Measurements from ENCODE around the gene ELMOD1.

Gene ELMOD1

DNA sequence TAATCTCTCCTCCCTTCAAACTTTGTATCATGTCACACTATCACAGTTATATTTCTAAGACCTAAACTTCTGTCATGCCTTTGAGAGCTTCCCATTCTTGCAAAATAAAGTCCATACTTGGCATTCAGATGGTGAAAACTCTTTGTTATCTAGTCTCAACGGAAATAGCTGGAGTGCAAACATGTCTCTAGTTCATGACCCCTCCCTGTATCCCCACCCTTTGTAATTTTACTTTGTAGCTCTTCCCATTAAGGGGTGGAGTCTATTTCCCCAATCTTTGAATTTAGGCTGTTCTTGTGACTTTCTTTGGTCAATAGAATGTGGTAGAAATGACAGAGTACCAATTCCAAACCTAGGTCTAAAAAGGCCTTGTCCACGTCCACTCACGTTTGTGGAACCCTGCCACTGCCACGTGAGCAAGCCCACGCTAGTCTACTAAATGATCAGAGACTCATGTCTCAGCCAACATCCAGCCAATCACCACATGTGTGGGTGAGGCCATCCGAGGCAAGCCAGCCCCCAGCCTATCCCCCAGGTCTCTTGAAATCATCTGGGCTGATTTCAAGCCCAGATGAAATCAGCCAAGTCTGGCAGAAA is 97.5 kb downstream of the ELMOD1 start:
- DNase-seq (ENCODE audit: low read depth), result no peak

DNA sequence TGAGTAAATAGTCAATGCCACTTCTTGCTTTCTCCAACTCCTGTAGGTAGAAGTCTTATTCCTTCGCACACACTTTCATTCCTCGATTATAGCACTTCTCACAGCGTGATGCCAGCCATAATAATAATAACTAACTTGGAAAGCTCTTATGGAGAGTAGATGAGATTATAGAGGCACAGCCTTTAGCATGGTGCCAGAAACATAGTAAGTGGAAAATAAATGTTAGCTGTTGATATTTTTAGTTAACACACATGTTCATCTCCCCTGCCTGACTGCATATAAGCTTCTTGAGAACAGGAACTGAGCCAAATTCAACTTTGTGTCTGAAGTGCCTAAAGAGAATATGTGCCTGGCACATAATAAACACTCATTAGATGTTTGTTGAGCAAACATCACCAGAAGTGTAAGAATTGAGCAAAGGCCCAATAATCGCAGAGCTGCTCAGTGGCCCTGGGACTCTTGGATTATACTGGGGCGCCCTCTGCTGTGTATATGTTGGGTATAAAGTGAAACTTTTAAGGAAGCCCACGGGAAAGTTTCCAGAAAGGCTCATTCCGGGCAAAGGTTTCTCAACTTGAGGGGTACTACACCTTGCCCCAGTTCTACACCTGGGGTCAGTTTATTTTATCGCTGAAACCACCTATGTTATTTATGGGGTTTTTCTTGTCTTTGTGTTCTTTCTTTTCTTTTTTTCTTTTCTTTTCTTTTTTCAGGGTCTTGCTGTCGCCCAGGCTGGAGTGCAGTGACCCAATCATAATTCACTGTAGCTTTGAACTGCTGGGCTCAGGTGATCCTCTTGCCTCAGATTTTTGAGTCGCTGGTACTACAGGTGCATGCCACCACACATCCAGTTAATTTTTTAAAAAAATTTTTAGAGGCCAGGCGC is 98.6 kb downstream of the ELMOD1 start:
- no peak for DNase-seq (ENCODE audit: low read depth)

GRCh38 chr11:107691000-107691750 is 100.2 kb downstream of the ELMOD1 start:
- no peak for DNase-seq (ENCODE audit: low read depth)

GRCh38 chr11:107695446-107695845 is 104.5 kb downstream of the ELMOD1 start:
- peak; percentile 46 for DNase-seq (ENCODE audit: low read depth)

DNA sequence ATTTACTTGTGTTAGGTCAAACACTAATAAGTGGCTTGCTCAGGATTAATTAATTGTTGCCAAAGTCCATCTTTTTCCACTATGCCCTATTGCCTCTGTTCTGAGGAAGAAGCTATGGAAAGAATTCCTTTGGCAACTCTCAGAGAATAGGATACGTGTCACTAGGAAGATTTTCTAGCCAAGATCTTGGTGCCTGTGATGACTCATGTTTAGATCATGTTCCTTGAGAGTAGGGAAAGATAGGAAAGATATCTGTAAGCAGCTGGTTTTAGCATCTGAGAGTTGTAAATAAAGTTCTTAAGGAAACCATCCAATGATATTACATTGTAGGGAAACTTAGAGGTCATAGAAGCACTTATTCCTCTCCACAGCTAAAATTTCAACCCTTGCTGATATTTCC is 105.2 kb downstream of the ELMOD1 start:
- peak; percentile 96 for DNase-seq (ENCODE audit: low read depth)

DNA sequence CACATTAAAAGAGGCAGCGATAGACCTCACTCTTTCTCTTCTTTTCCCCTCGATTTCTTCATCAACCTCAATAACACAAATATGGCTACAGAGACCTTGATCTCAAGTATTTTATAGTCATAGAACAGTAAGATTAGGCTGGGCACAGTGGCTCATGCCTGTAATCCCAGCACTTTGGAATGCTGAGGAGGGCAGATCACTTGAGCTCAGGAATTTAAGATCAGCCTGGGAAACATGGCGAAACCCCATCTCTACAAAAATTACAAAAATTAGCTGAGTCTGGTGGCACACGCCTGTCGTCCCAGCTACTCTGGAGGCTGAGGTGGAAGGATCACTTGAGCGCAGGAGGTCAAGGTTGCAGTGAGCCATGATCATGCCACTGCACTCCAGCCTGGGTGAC is 106.3 kb downstream of the ELMOD1 start:
- DNase-seq (ENCODE audit: low read depth), result no peak

- no peak for DNase-seq (ENCODE audit: low read depth)
Measured at GRCh38 chr11:107699371-107700285, 108.7 kb downstream of the ELMOD1 start.

DNA sequence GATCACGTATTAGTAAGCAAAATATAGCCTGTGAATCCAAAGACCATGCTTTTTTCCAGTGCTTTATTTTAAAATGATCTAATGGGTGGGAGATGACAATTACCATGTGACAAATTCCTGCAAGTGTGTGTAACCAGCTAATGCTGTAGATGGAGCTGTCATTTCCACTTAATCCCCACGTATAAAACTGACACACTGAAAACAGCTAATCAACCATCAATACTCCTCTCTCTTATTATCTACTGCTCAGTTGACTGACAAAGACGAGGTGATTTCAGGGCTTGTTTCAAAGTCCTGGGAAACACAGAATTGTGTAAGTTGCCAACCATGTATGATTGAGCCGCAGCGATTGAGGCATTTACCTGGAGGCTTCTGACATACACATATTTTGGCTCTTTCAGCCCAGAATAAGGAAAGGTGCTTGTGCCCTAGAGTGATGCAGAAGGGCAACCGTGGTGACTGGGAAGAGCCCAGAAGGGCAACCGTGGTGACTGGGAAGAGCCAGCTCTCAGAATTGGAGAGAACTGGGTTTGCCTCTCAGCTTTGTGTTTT is 111.2 kb downstream of the ELMOD1 start:
- DNase-seq (ENCODE audit: low read depth), result no peak

GRCh38 chr11:107702723-107703122 is 111.8 kb downstream of the ELMOD1 start:
- no peak for DNase-seq (ENCODE audit: low read depth)

DNA sequence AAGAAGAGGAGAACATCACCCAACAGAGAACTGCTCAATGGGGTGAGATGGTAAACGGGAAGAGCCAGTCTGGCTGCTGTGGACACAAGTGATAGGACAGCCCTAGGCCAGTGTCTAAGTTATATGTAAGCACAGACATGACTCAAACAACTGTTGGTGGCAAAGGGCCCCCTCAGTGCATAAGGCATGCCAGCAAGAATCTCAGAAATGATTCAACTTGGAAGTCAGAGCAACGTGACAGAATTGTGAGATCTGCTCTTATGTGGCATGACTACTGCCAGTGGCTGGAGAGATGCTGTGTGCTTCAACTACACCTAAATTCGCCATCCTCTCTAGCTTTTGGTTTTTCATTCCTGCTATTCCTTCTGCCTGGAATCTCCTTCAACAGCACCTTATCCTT is 113.5 kb downstream of the ELMOD1 start:
- peak; percentile 25 for DNase-seq (ENCODE audit: low read depth)

- peak; percentile 84 for DNase-seq (ENCODE audit: low read depth)
Measured at GRCh38 chr11:107705027-107705426, 114.1 kb downstream of the ELMOD1 start.

- no peak for DNase-seq (ENCODE audit: low read depth)
Measured at GRCh38 chr11:107706531-107706930, 115.6 kb downstream of the ELMOD1 start.

DNA sequence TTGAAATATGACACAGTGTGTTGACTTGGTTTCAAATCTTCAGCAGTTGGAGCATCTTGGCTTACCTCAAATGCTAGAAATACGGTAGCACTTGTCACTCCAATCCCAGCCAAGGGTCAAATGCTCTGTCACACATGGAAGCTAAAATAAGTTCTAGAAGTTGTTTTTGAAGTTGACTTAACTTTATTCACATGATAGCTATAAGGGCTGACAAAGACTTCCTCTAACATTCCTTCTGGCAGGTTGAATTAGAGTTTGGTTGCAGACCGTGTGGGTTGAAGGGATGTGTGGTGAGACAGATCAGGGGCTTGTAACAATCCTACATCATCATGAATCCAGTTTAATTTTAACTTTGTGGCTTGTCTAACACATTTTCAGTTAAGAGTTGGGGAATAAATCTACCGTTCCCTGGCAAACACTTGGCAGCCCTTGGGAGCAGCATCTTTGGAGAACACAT is 116.3 kb downstream of the ELMOD1 start:
- no peak for DNase-seq (ENCODE audit: low read depth)

DNA sequence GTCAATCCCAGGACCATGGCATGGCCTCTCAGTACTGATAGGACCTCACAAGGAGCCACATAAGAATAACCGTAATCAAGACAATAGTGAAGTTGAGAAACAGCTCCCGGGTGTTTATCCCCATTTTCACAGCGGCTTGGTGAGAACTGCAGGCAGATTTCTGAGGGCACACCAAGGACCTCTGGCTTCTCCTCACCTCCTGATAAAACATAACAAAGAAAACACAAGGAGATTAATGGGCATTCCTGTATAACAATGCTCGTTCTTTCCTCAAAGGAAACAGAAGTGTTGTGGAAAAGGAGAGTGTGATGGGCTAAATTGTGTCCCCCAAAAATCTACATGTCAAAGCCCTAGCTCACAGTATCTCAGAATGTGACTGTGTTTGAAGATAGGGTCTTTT is 116.9 kb downstream of the ELMOD1 start:
- DNase-seq (ENCODE audit: low read depth), result no peak

DNA sequence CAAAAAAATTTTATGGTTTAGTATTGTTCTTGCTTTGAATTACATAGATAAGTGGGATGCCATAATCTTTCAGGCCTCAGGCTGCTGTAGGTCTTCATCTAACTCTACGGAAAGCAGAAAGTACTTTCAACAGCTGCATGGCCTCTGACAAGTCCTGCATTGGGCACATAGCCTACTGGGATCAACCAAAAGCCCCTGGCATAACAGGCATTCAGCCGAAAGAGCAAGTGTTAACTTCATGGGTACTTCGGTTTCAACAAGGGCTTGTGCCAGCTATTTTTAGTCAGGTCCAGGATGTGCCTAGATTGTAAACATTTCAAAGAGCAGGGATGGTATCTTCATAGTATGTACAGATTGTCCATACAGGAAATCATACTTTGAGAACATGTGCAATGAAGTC is 117.8 kb downstream of the ELMOD1 start:
- DNase-seq (ENCODE audit: low read depth), result no peak

- DNase-seq (ENCODE audit: low read depth), result no peak
Measured at GRCh38 chr11:107710301-107710700, 119.4 kb downstream of the ELMOD1 start.

- no peak for DNase-seq (ENCODE audit: low read depth)
Measured at GRCh38 chr11:107711861-107712755, 121.2 kb downstream of the ELMOD1 start, which contains the start of gene SLN. TSS of gene SLN (minus strand) at chr11:107712056.

DNA sequence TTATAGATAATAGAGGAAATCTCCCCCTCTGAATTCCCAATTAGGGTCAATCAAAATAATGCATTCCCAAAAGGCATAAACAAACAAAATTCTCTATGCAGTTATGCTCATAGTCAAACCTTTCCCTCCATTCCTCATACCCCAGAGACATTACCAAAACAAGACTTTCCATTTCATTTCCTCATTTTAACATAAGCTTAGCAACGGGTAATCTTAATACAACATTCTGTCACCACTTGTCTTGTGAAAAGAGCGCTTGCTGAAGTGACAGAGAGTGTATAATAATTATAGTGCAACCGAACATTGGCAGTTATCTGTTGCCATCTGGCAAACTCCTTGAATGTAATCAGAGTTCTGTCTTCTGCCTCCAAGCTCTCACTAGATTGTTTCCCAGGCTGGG is 122.1 kb downstream of the ELMOD1 start:
- no peak for DNase-seq (ENCODE audit: low read depth)
